ENCODE data around the gene THAP12.
A peak's percentile ranks its signal among the peaks of the same experiment; 100 is the strongest.

The THAP12 gene

GRCh38 chr11:76379807-76380158, 1.1 kb downstream of the THAP12 start:
- DNase-seq (ENCODE audit: low read depth in 2 of 3, low spot score in 1 of 3) = no peak

GRCh38 chr11:76376746-76377558, 4.0 kb downstream of the THAP12 start:
- no peak for DNase-seq (ENCODE audit: low read depth in 2 of 3, low spot score in 1 of 3)

GRCh38 chr11:76371170-76371569, 9.8 kb downstream of the THAP12 start:
- peak in 2 of 3 donors; percentile 20 to 47 for DNase-seq (ENCODE audit: low read depth in 2 of 3, low spot score in 1 of 3)

GRCh38 chr11:76369406-76369805, 11.5 kb downstream of the THAP12 start:
- DNase-seq (ENCODE audit: low read depth in 2 of 3, low spot score in 1 of 3) = no peak

- DNase-seq (ENCODE audit: low read depth in 2 of 3, low spot score in 1 of 3) = no peak
These were observed 12.4 kb downstream of the THAP12 start for GRCh38 chr11:76368490-76368889.

GRCh38 chr11:76365038-76365679, 15.8 kb downstream of the THAP12 start:
- no peak for DNase-seq (ENCODE audit: low read depth in 2 of 3, low spot score in 1 of 3)

GRCh38 chr11:76362716-76363115, 18.2 kb downstream of the THAP12 start:
- no peak for DNase-seq (ENCODE audit: low read depth in 2 of 3, low spot score in 1 of 3)

GRCh38 chr11:76361776-76362175, 19.2 kb downstream of the THAP12 start:
- no peak for DNase-seq (ENCODE audit: low read depth in 2 of 3, low spot score in 1 of 3)

- DNase-seq (ENCODE audit: low read depth in 2 of 3, low spot score in 1 of 3) = no peak
These were observed 19.6 kb downstream of the THAP12 start for GRCh38 chr11:76361374-76361773.

- no peak for DNase-seq (ENCODE audit: low read depth in 2 of 3, low spot score in 1 of 3)
These were observed 25.8 kb downstream of the THAP12 start for GRCh38 chr11:76355172-76355571.

GRCh38 chr11:76348348-76348747, 32.6 kb downstream of the THAP12 start:
- DNase-seq (ENCODE audit: low read depth in 2 of 3, low spot score in 1 of 3) = no peak

- DNase-seq (ENCODE audit: low read depth in 2 of 3, low spot score in 1 of 3) = no peak
These were observed 33.5 kb downstream of the THAP12 start for GRCh38 chr11:76347466-76347865.

GRCh38 chr11:76339221-76339620, 41.7 kb downstream of the THAP12 start:
- DNase-seq (ENCODE audit: low read depth in 2 of 3, low spot score in 1 of 3) = no peak

GRCh38 chr11:76337923-76338322, 43.0 kb downstream of the THAP12 start:
- no peak for DNase-seq (ENCODE audit: low read depth in 2 of 3, low spot score in 1 of 3)

GRCh38 chr11:76337469-76337868, 43.5 kb downstream of the THAP12 start:
- DNase-seq (ENCODE audit: low read depth in 2 of 3, low spot score in 1 of 3) = no peak

GRCh38 chr11:76336597-76336996, 44.3 kb downstream of the THAP12 start:
- no peak for DNase-seq (ENCODE audit: low read depth in 2 of 3, low spot score in 1 of 3)

GRCh38 chr11:76335842-76336241, 45.1 kb downstream of the THAP12 start:
- no peak for DNase-seq (ENCODE audit: low read depth in 2 of 3, low spot score in 1 of 3)

- no peak for DNase-seq (ENCODE audit: low read depth in 2 of 3, low spot score in 1 of 3)
These were observed 46.0 kb downstream of the THAP12 start for GRCh38 chr11:76334826-76335389.

GRCh38 chr11:76330651-76331050, 50.3 kb downstream of the THAP12 start:
- DNase-seq (ENCODE audit: low read depth in 2 of 3, low spot score in 1 of 3) = no peak

- DNase-seq (ENCODE audit: low read depth in 2 of 3, low spot score in 1 of 3) = no peak
These were observed 50.9 kb downstream of the THAP12 start for GRCh38 chr11:76329983-76330382.

- no peak for DNase-seq (ENCODE audit: low read depth in 2 of 3, low spot score in 1 of 3)
These were observed 51.8 kb downstream of the THAP12 start for GRCh38 chr11:76329084-76329648.

GRCh38 chr11:76327756-76328388, 53.1 kb downstream of the THAP12 start:
- no peak for DNase-seq (ENCODE audit: low read depth in 2 of 3, low spot score in 1 of 3)

Measured in stimulated activated CD4-positive, alpha-beta T cell treated with anti-CD3 and anti-CD28 coated beads, Interleukin-12 subunit alpha, Interleukin-12 subunit beta, amount 100 ng/mL, for 48 hours (primary cell).